OCI-LY1 (cell line): Measurements from ENCODE around the gene MAP3K7.
"Not testable (repeated sequence)": the region's sequence is repeated elsewhere in the genome, so short reads cannot be mapped to it uniquely, and the experiment has no call there.

Experiments used
- H2AFZ ChIP-seq: fragments of 200-600 bp; sonication (generic), shearing (Covaris generic); 2 replicates; pipeline ENCODE4 v1.6.0; 2014; ENCODE audit warnings: antibody characterized with exemption, mild to moderate bottlenecking, low read length
- H3F3A ChIP-seq: fragments of 200-600 bp; sonication (generic), shearing (Covaris generic); 2 replicates; pipeline ENCODE4 v1.6.0; 2014; ENCODE audit warnings: mild to moderate bottlenecking, antibody characterized with exemption, low read length, moderate library complexity; ENCODE audit not compliant: insufficient read depth
- H3K27ac ChIP-seq: fragments of 200-600 bp; sonication (generic); 2 replicates; pipeline ENCODE4 v1.5.1; 2014; ENCODE audit warnings: low read length, mixed run types, mild to moderate bottlenecking, low read depth; ENCODE audit not compliant: poor library complexity, severe bottlenecking
- H3K27me3 ChIP-seq: fragments of 200-600 bp; sonication (generic); 2 replicates; pipeline ENCODE4 v1.6.0; 2014; ENCODE audit warnings: antibody characterized with exemption, mild to moderate bottlenecking, low read length, moderate library complexity; ENCODE audit not compliant: insufficient read depth
- H3K36me3 ChIP-seq: fragments of 200-600 bp; sonication (generic); 2 replicates; pipeline ENCODE4 v1.6.1; 2014; ENCODE audit warnings: mild to moderate bottlenecking, antibody characterized with exemption, low read length, moderate library complexity, mixed read lengths; ENCODE audit not compliant: insufficient read depth
- H3K4me1 ChIP-seq: fragments of 200-600 bp; sonication (generic); 2 replicates; pipeline ENCODE4 v1.5.1; 2014; ENCODE audit warnings: mild to moderate bottlenecking, low read length, moderate library complexity; ENCODE audit not compliant: insufficient read depth, severe bottlenecking
- H3K4me2 ChIP-seq: fragments of 200-600 bp; sonication (generic), shearing (Covaris generic); 2 replicates; pipeline ENCODE4 v1.6.1; 2014; ENCODE audit warnings: low read length
- H3K4me3 ChIP-seq: fragments of 200-600 bp; sonication (generic); 2 replicates; pipeline ENCODE4 v1.5.1; 2014; ENCODE audit warnings: low read length, low read depth, mild to moderate bottlenecking, mixed read lengths; ENCODE audit not compliant: poor library complexity, severe bottlenecking
- H3K79me2 ChIP-seq: fragments of 200-600 bp; shearing (Covaris generic); 2 replicates; pipeline ENCODE4 v1.6.1; 2016; ENCODE audit warnings: mixed run types, low read length, mixed read lengths; ENCODE audit not compliant: insufficient read depth
- H3K9ac ChIP-seq: fragments of 200-600 bp; sonication (generic), shearing (Covaris generic); 2 replicates; pipeline ENCODE4 v1.6.1; 2014; ENCODE audit warnings: mild to moderate bottlenecking, low read length, mixed read lengths
- H3K9me2 ChIP-seq: fragments of 200-600 bp; sonication (generic), shearing (Covaris generic); 2 replicates; pipeline ENCODE4 v1.6.1; 2014; ENCODE audit warnings: low read depth, mild to moderate bottlenecking, low read length, mixed read lengths
- H3K9me3 ChIP-seq: fragments of 200-600 bp; shearing (Covaris generic); 2 replicates; pipeline ENCODE4 v1.6.1; 2014; ENCODE audit warnings: low read length, mixed read lengths
- H4K20me1 ChIP-seq: fragments of 200-600 bp; sonication (generic), shearing (Covaris generic); 2 replicates; pipeline ENCODE4 v1.6.0; 2016; ENCODE audit warnings: mild to moderate bottlenecking, low read length; ENCODE audit not compliant: insufficient read depth
- CTCF ChIP-seq: fragments of 200-600 bp; sonication (generic), shearing (Covaris generic); IDR thresholded peaks from 2 replicates; pipeline ENCODE4 v1.5.1; 2017; ENCODE audit warnings: mild to moderate bottlenecking, antibody characterized with exemption, low read length, moderate library complexity, mixed read lengths
- EZH2 ChIP-seq: fragments of 200-600 bp; sonication (generic), shearing (Covaris generic); IDR thresholded peaks from 2 replicates; pipeline ENCODE4 v1.8.0; 2017; ENCODE audit warnings: borderline replicate concordance, mixed run types, mild to moderate bottlenecking, antibody characterized with exemption, low read length, moderate library complexity, mixed read lengths

Gene MAP3K7

DNA sequence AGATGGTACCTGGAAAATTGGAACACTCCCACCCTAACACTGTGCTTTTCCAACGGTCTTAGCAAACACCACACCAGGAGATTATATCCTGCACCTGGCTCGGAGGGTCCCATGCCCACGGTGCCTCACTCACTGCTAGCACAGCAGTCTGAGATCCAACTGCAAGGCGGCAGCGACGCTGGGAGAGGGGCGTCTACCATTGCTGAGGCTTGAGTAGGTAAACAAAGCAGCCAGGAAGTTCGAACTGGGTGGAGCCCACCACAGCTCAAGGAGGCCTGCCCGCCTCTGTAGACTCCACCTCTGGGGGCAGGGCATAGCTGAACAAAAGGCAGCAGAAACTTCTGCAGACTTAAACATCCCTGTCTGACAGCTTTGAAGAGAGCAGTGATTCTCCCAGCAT is 24.5 kb downstream of the MAP3K7 start:
- not testable (repeated sequence) for H3K4me1 ChIP-seq, H3K9ac ChIP-seq, H2AFZ ChIP-seq, H3K4me3 ChIP-seq, H3K4me2 ChIP-seq, H3F3A ChIP-seq, H3K27ac ChIP-seq, H4K20me1 ChIP-seq, H3K27me3 ChIP-seq, H3K9me2 ChIP-seq, H3K9me3 ChIP-seq, H3K79me2 ChIP-seq
- H3K36me3 ChIP-seq, result peaks cover 34% of the 10 kb centered on the region

DNA sequence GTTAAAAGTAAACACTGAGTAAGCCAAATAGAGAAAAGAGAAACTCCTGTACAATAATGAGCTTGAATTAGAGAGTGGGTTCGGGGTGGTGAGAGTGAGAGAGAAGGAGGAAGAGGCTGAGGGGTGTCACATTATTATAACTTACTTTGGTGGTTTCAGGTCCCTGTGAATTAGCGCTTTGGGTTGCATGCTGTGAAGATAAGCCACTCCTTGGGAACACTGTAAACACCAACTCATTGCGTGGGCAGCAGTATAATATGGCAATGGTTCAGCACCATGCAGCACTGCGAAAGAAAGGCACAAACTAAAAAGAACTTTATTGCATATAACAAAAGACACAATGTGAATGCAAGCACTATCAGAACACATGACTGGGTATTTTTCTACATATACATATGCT is 26.9 kb downstream of the MAP3K7 start:
- TF ChIP-seq EZH2, result no peak
- no peak overlapping the region for H3K4me2 ChIP-seq
- H3K36me3 ChIP-seq, result peaks cover 48% of the 10 kb centered on the region

GRCh38 chr6:90557006-90557405 is 29.9 kb downstream of the MAP3K7 start:
- H3K9me2 ChIP-seq, result no peaks in the 10 kb centered on the region
- H4K20me1 ChIP-seq, result no peaks in the 10 kb centered on the region
- H3K4me2 ChIP-seq, result no peak overlapping the region
- H3K27me3 ChIP-seq, result no peaks in the 10 kb centered on the region
- no peaks in the 10 kb centered on the region for H3K4me1 ChIP-seq
- no peak for TF ChIP-seq CTCF
- no peak for TF ChIP-seq EZH2
- no peaks in the 10 kb centered on the region for H3F3A ChIP-seq
- no peak overlapping the region for H3K9ac ChIP-seq
- H2AFZ ChIP-seq, result no peak overlapping the region
- no peaks in the 10 kb centered on the region for H3K9me3 ChIP-seq
- H3K79me2 ChIP-seq, result no peaks in the 10 kb centered on the region
- H3K27ac ChIP-seq, result no peak overlapping the region
- H3K4me3 ChIP-seq, result no peak overlapping the region
- H3K36me3 ChIP-seq, result peaks cover 60% of the 10 kb centered on the region

More for the DNA sequence above, 26.9 kb downstream of the MAP3K7 start:
- Histone ChIP-seq H3K9ac (no peak overlapping the region), H3K4me1 (no peaks in the 10 kb centered on the region), H3K79me2 (no peaks in the 10 kb centered on the region), H3K27ac (no peak overlapping the region), H2AFZ (no peak overlapping the region), H3K9me3 (no peaks in the 10 kb centered on the region), H4K20me1 (no peaks in the 10 kb centered on the region), H3K4me3 (no peak overlapping the region), H3K9me2 (no peaks in the 10 kb centered on the region), H3F3A (no peaks in the 10 kb centered on the region), H3K27me3 (no peaks in the 10 kb centered on the region)

DNA sequence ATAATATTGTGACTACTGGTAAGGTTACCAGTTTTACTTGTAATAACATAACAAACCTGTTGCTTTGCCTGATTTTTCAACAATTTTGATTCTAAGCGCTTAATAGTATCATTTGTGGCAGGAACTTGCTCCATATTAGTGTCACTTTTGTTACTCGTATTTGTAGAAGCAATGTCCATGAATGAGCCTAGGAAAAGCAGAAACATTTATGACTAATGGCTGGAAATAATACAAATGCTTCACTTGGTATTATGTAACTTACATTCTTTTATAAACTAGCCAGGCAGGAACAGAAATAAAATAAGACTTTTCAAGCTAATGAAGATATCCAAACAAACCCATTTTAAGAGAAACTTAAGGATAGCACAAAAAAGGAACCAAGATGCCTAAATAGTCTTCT is 38.9 kb downstream of the MAP3K7 start:
- Histone ChIP-seq H3K4me1 (no peaks in the 10 kb centered on the region), H4K20me1 (no peaks in the 10 kb centered on the region), H2AFZ (no peak overlapping the region), H3K9me2 (no peaks in the 10 kb centered on the region), H3K79me2 (no peaks in the 10 kb centered on the region), H3K4me3 (no peak overlapping the region), H3F3A (no peaks in the 10 kb centered on the region), H3K9me3 (no peaks in the 10 kb centered on the region), H3K27me3 (no peaks in the 10 kb centered on the region), H3K36me3 (peaks cover 86% of the 10 kb centered on the region), H3K4me2 (no peak overlapping the region), H3K9ac (no peak overlapping the region), H3K27ac (no peak overlapping the region)
- TF ChIP-seq EZH2, result no peak
- TF ChIP-seq CTCF, result no peak
